Trophoblast cell (in vitro differentiated cells and primary cell): Measurements from ENCODE around the gene GNA12.
A peak's percentile ranks its signal among the peaks of the same experiment; 100 is the strongest.

Source experiments
- DNase-seq, 2 donors: peaks; one replicate each; pipeline ENCODE4 v3.0.0-alpha.2; 2016
- H2AFZ ChIP-seq: 2 replicates; pipeline ENCODE4 v1.6.1; 2013; ENCODE audit warnings: low read length, moderate library complexity, mild to moderate bottlenecking; ENCODE audit not compliant: insufficient read depth, poor library complexity
- H2AK5ac ChIP-seq: 2 replicates; pipeline ENCODE4 v1.6.1; 2013; ENCODE audit warnings: mild to moderate bottlenecking, low read length
- H2BK120ac ChIP-seq: 2 replicates; pipeline ENCODE4 v1.6.1; 2013; ENCODE audit warnings: low read length, mild to moderate bottlenecking, moderate library complexity; ENCODE audit not compliant: insufficient read depth, poor library complexity
- H2BK12ac ChIP-seq: 2 replicates; pipeline ENCODE4 v1.6.1; 2013; ENCODE audit warnings: mild to moderate bottlenecking, low read length, moderate library complexity
- H2BK5ac ChIP-seq: 2 replicates; pipeline ENCODE4 v1.6.1; 2013; ENCODE audit warnings: low read length, low read depth, moderate library complexity, mild to moderate bottlenecking; ENCODE audit not compliant: poor library complexity
- H3K14ac ChIP-seq: 2 replicates; pipeline ENCODE4 v1.6.1; 2013; ENCODE audit warnings: mild to moderate bottlenecking, low read length
- H3K18ac ChIP-seq: 2 replicates; pipeline ENCODE4 v1.6.1; 2013; ENCODE audit warnings: mild to moderate bottlenecking, low read length
- H3K23ac ChIP-seq: 2 replicates; pipeline ENCODE4 v1.6.1; 2013; ENCODE audit warnings: low read length
- H3K27ac ChIP-seq: 2 replicates; pipeline ENCODE4 v1.5.1; 2013; ENCODE audit warnings: low read depth, mild to moderate bottlenecking, inconsistent platforms, low read length, moderate library complexity
- H3K27me3 ChIP-seq: 2 replicates; pipeline ENCODE4 v1.6.1; 2013; ENCODE audit warnings: inconsistent platforms, mild to moderate bottlenecking, low read length, moderate library complexity; ENCODE audit not compliant: insufficient read depth
- H3K36me3 ChIP-seq, 2 experiments: 1 replicate in 1 of 2; 2 replicates in 1 of 2; pipeline ENCODE4 v1.6.1; 2013; ENCODE audit warnings: low read length in 2 of 2, mild to moderate bottlenecking in 2 of 2, moderate library complexity in 1 of 2; ENCODE audit not compliant: insufficient read depth in 2 of 2, control insufficient read depth in 1 of 2
- H3K4ac ChIP-seq: 2 replicates; pipeline ENCODE4 v1.6.1; 2013; ENCODE audit warnings: low read depth, mild to moderate bottlenecking, low read length, moderate library complexity
- H3K4me1 ChIP-seq, 2 experiments: 1 replicate in 1 of 2; 2 replicates in 1 of 2; pipeline ENCODE4 v1.6.1; 2013; ENCODE audit warnings: low read length in 2 of 2, mild to moderate bottlenecking in 2 of 2, moderate library complexity in 1 of 2; ENCODE audit not compliant: insufficient read depth in 2 of 2, control insufficient read depth in 1 of 2
- H3K4me2 ChIP-seq: 2 replicates; pipeline ENCODE4 v1.6.1; 2013; ENCODE audit warnings: inconsistent platforms, mild to moderate bottlenecking, low read length, moderate library complexity
- H3K4me3 ChIP-seq: 2 replicates; pipeline ENCODE4 v1.5.1; 2013; ENCODE audit warnings: mild to moderate bottlenecking, low read depth, low read length, inconsistent platforms
- H3K79me1 ChIP-seq: one replicate; pipeline ENCODE4 v1.6.1; 2013; ENCODE audit warnings: low read length
- H3K79me2 ChIP-seq: 2 replicates; pipeline ENCODE4 v1.6.1; 2013; ENCODE audit warnings: low read length, mild to moderate bottlenecking; ENCODE audit not compliant: control insufficient read depth, insufficient read depth, poor library complexity
- H3K9ac ChIP-seq: 2 replicates; pipeline ENCODE4 v1.6.1; 2013; ENCODE audit warnings: mild to moderate bottlenecking, low read length
- H3K9me3 ChIP-seq: 2 replicates; pipeline ENCODE4 v1.6.1; 2013; ENCODE audit warnings: low read depth, mild to moderate bottlenecking, control low read depth, inconsistent platforms, low read length; ENCODE audit not compliant: insufficient read depth
- H4K12ac ChIP-seq: 2 replicates; pipeline ENCODE4 v1.6.1; 2013; ENCODE audit warnings: low read depth, mild to moderate bottlenecking, low read length, moderate library complexity
- H4K8ac ChIP-seq: 2 replicates; pipeline ENCODE4 v1.6.1; 2013; ENCODE audit warnings: low read depth, mild to moderate bottlenecking, low read length, moderate library complexity
- H4K91ac ChIP-seq: one replicate; pipeline ENCODE4 v1.6.1; 2013; ENCODE audit warnings: low read depth, mild to moderate bottlenecking, low read length, moderate library complexity
- WGBS: extraction: QIAGEN DNeasy Blood & Tissue Kit; methylation state at CpG from one replicate; pipeline ENCODE4 v1.1.7; 2013; ENCODE audit warnings: missing lambda C conversion rate; ENCODE audit not compliant: insufficient read length, insufficient coverage; ENCODE audit errors: extremely low coverage; 5-methylcytosine and 5-hydroxymethylcytosine counted together

Gene GNA12

DNA sequence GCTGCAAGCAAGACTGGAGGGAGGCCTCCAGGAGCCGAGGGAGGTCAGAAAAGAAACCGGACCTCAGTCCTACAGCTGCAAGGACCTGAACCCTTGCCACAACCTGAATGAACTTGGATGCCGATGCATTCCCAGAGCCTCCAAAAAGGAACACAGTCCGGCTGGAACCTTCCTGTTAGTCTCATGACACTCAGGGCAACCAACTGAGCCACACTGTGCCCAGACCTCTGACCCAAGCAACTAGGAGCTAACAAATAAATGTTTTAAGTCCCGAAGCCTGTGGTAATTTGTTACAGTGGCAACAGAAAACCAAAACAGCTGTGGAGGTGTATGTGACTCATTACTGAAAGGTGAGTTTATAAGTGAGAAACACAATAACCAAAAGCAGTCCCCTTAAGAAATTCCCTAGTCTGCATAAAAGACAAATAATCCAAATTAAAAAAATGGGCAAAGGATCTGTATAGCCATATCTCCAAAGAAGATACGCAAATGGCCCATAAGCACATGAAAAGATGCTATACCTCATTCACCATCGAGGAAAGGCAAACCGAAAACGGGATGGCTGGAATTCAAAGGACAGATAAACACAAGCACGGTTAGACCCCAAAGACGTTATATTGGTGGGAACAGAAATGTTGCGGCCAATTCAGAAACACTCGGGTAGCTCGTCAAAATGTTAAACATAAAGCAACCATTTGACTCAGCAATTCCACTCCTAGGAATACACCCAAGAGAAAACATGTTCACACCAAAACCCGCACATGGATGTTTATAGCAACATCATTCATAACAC, 24.8 kb downstream of the GNA12 start:
- peak overlapping the region; percentile 72 for H4K8ac ChIP-seq
- H3K27ac ChIP-seq: peak overlapping the region; percentile 83
- no peak overlapping the region for H3K4me2 ChIP-seq
- H2BK120ac ChIP-seq: peak overlapping the region; percentile 79
- peak overlapping the region; percentile 97 for H3K4ac ChIP-seq
- peaks cover 55 to 57% of the 10 kb centered on the region in 2 experiments for H3K4me1 ChIP-seq
- WGBS: no CpG with 5 or more reads among the region's 15 CpGs
- peaks cover 0 to 6% of the 10 kb centered on the region in 2 experiments for H3K36me3 ChIP-seq
- peak overlapping the region; percentile 88 for H4K91ac ChIP-seq
- H3K4me3 ChIP-seq: no peak overlapping the region
- DNase-seq: peak in 1 of 2 donors; percentile 46
- no peak overlapping the region for H3K23ac ChIP-seq
- H3K9me3 ChIP-seq: no peaks in the 10 kb centered on the region
- peak overlapping the region; percentile 84 for H2BK12ac ChIP-seq
- peaks cover 47% of the 10 kb centered on the region for H3K79me1 ChIP-seq
- no peaks in the 10 kb centered on the region for H3K27me3 ChIP-seq
- peak overlapping the region; percentile 87 for H3K18ac ChIP-seq
- peak overlapping the region; percentile 32 for H4K12ac ChIP-seq
- H3K9ac ChIP-seq: no peak overlapping the region
- H2BK5ac ChIP-seq: peak overlapping the region; percentile 84
- H2AK5ac ChIP-seq: peak overlapping the region; percentile 69
- H2AFZ ChIP-seq: no peak overlapping the region
- peak overlapping the region; percentile 68 for H3K14ac ChIP-seq
- peaks cover 47% of the 10 kb centered on the region for H3K79me2 ChIP-seq

DNA sequence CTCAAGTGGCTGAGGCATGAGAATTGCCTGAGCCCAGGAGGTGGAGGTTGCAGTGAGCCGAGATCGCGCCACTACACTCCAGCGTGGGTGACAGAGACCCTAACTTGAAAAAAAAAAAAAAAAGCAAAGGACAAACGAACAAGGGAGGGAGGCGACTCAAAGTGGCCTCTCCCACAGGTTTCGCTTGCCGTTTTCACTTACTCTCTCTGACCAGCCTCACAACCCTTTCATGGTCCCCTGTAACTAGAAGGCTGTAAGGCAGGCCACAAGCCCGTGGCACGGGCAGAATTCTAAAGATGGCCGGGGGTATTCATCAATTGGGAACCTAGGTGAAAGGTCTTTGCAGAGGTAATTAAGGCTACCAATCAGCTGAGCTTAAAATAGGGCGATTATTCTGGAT, 25.5 kb downstream of the GNA12 start:
- H3K4me3 ChIP-seq: no peak overlapping the region
- no peak overlapping the region for H4K12ac ChIP-seq
- H3K4me1 ChIP-seq: peaks cover 55% of the 10 kb centered on the region in 2 experiments
- no peak for DNase-seq
- no peak overlapping the region for H3K9ac ChIP-seq
- no peak overlapping the region for H3K18ac ChIP-seq
- no peak overlapping the region for H3K4me2 ChIP-seq
- H2BK5ac ChIP-seq: peak overlapping the region; percentile 62
- H2BK120ac ChIP-seq: peak overlapping the region; percentile 76
- H3K79me2 ChIP-seq: peaks cover 46% of the 10 kb centered on the region
- peak overlapping the region; percentile 56 for H2BK12ac ChIP-seq
- peak overlapping the region; percentile 97 for H3K4ac ChIP-seq
- no CpG with 5 or more reads among the region's 12 CpGs for WGBS
- peak overlapping the region; percentile 3 for H3K27ac ChIP-seq
- H3K27me3 ChIP-seq: no peaks in the 10 kb centered on the region
- H3K14ac ChIP-seq: peak overlapping the region; percentile 28
- peaks cover 42% of the 10 kb centered on the region for H3K79me1 ChIP-seq
- no peak overlapping the region for H2AFZ ChIP-seq
- H4K91ac ChIP-seq: peak overlapping the region; percentile 58
- no peaks in the 10 kb centered on the region for H3K9me3 ChIP-seq
- no peak overlapping the region for H3K23ac ChIP-seq
- H4K8ac ChIP-seq: peak overlapping the region; percentile 72
- peak overlapping the region; percentile 28 for H2AK5ac ChIP-seq
- H3K36me3 ChIP-seq: peaks cover 3 to 9% of the 10 kb centered on the region in 2 experiments

- H3K23ac ChIP-seq: no peak overlapping the region
- H3K4me1 ChIP-seq: peaks cover 57 to 58% of the 10 kb centered on the region in 2 experiments
Observed at GRCh38 chr7:2818121-2818520, 26.0 kb downstream of the GNA12 start.

GRCh38 chr7:2817456-2817855, 26.7 kb downstream of the GNA12 start:
- H3K9ac ChIP-seq: no peak overlapping the region
- H3K4ac ChIP-seq: peak overlapping the region; percentile 35
- no peak overlapping the region for H3K4me2 ChIP-seq
- H3K23ac ChIP-seq: no peak overlapping the region
- no peak overlapping the region for H4K91ac ChIP-seq
- no peak overlapping the region for H3K18ac ChIP-seq
- peaks cover 5 to 14% of the 10 kb centered on the region in 2 experiments for H3K36me3 ChIP-seq
- H2AFZ ChIP-seq: no peak overlapping the region
- H4K8ac ChIP-seq: no peak overlapping the region
- H3K27ac ChIP-seq: no peak overlapping the region
- H3K27me3 ChIP-seq: no peaks in the 10 kb centered on the region
- no peak overlapping the region for H4K12ac ChIP-seq
- H3K4me3 ChIP-seq: no peak overlapping the region
- H2AK5ac ChIP-seq: no peak overlapping the region
- peaks cover 43% of the 10 kb centered on the region for H3K79me2 ChIP-seq
- H2BK12ac ChIP-seq: no peak overlapping the region
- no peak overlapping the region for H2BK120ac ChIP-seq
- no CpG with 5 or more reads among the region's 3 CpGs for WGBS
- peaks cover 52 to 56% of the 10 kb centered on the region in 2 experiments for H3K4me1 ChIP-seq
- DNase-seq: no peak
- H3K14ac ChIP-seq: no peak overlapping the region
- H3K79me1 ChIP-seq: peaks cover 37% of the 10 kb centered on the region
- no peak overlapping the region for H2BK5ac ChIP-seq
- H3K9me3 ChIP-seq: no peaks in the 10 kb centered on the region

More at GRCh38 chr7:2818121-2818520, 26.0 kb downstream of the GNA12 start:
- DNase-seq: no peak
- Histone ChIP-seq H4K12ac (no peak overlapping the region), H4K8ac (no peak overlapping the region), H3K4ac (peak overlapping the region; percentile 97), H4K91ac (peak overlapping the region; percentile 31), H3K9ac (no peak overlapping the region), H2BK12ac (no peak overlapping the region), H3K36me3 (peaks cover 5 to 14% of the 10 kb centered on the region in 2 experiments), H3K79me1 (peaks cover 40% of the 10 kb centered on the region), H2BK5ac (no peak overlapping the region), H3K79me2 (peaks cover 49% of the 10 kb centered on the region), H3K27ac (no peak overlapping the region), H2AK5ac (no peak overlapping the region), H2AFZ (no peak overlapping the region), H3K27me3 (no peaks in the 10 kb centered on the region), H2BK120ac (no peak overlapping the region), H3K4me3 (no peak overlapping the region), H3K14ac (no peak overlapping the region), H3K9me3 (no peaks in the 10 kb centered on the region), H3K4me2 (no peak overlapping the region), H3K18ac (no peak overlapping the region)
- no CpG with 5 or more reads among the region's 7 CpGs for WGBS
